Fibroblast of the conjunctiva (primary cell): ENCODE data around the gene MYBPC2.
"Not testable (repeated sequence)": the region's sequence is repeated elsewhere in the genome, so short reads cannot be mapped to it uniquely, and the experiment has no call there.

Source experiments
- DNase-seq: peaks from one replicate; pipeline ENCODE4 v3.0.0-alpha.2; 2010; ENCODE audit warnings: low read depth

The MYBPC2 gene

DNA sequence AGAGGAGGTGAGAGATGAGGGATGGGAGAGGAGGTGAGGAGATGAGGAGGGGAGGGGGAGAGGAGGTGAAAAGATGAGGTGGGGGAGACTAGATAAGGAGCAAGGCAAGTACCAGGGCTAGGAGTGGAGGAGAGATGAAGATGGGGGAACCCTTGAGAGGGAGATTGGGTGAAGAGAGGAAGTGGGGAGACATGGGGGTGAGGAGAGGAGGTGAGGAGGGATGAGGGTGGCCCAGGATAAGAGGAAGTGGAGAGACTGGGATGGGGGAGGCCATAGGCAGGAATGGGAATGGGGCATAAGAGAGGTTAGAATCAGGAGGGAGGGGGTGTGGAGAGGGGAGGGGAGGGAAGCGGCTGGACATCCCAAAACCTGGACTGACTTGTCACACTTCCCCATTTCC is 26.9 kb downstream of the MYBPC2 start:
- no peak for DNase-seq

DNA sequence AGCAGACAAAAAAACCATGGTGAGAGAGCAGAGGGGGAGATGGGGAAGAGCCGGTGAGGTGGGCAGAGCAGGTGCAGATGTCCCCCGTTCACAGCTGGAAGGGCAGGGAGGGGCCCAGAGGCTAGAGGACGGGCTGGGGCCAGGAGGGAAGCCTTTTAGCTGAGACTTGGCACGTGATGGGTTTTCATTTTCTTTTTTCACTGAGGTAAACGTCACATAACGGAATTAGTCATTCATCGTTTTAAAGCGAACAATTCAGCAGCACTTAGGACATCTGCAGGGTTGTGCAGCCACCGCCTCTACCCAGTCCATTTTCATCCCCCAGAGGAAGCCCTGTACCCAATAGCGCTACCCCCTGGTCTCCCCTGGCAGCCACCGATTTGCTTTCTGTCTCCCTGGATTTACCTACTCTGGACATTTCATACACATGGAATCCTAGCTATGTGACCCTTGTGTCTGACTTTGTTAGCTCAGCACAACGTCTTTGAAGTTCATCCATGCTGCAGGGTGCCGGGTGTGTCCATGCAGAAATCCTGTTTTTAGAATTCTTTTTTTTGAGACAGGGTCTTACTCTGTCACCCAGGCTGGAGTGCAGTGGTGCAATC is 27.6 kb downstream of the MYBPC2 start:
- no peak for DNase-seq

DNA sequence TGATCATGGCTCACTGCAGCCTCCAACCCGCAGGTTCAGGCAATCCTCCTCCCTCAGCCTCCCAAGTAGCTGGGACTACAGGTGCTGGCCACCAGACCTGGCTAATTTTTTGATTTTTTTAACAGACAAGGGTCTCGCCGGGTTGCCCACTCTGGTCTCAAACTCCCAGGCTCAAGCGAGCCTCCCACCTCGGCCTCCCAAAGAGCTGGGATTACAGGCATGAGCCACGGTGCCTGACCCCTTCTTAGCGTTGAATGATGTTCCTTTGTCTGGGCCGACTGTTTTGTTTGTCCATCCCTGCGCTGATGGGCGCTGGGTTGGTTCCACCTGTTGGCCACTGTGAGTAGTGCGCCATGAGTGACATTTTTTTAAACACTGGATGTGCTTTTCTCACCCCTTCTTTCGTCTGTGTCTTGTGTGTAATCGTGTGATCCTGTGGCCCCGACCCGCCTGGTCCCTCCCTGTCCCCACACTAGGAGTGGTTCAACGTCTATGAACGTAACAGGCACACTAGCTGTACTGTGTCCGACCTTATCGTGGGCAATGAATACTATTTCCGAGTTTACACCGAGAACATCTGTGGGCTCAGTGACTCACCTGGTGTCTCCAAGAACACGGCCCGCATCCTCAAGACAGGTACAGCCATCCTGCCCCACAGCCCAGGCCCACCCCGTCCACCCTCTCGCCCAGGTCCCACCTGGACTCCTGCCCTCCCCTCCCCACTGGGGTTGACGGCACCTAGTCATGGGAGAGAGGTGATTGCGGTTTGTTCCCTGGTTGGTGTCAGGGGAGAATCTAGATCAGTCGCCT is 28.6 kb downstream of the MYBPC2 start:
- DNase-seq = peak; percentile 44

DNA sequence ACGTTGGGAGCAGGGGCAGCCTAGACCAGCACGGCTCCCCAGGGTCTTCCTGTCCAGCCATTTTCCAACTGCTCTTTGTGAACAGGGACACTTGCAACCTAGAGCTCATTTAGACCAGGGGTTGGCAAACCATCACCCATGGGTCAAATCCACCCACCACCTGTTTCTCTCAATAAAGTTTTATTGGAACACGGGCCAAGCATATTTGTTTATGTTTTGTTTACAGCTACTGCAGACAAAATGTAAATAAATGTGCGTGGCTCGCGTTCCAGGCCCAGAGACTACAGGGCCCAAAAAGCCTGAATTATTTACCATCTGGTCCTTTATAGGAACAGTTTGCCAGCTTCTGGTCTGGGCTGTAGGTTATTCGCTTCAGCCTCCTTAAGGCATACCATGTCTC is 30.3 kb downstream of the MYBPC2 start:
- DNase-seq = no peak

DNA sequence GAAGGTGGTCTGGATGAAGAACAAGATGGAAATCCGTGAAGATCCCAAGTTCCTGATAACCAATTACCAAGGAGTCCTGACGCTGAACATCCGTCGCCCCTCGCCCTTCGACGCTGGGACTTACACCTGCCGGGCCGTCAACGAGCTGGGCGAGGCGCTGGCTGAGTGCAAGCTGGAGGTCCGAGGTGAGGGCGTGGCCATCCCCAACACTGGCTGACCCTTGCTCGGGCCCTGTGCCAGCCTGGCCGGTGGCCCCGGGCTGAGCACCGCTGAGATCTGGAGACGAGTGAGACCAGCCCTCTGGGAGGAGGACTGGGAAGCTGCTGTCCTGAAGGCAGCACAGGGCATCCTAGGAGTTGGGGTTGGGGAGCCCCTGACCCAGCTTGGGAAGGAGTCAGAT is 31.7 kb downstream of the MYBPC2 start:
- no peak for DNase-seq

DNA sequence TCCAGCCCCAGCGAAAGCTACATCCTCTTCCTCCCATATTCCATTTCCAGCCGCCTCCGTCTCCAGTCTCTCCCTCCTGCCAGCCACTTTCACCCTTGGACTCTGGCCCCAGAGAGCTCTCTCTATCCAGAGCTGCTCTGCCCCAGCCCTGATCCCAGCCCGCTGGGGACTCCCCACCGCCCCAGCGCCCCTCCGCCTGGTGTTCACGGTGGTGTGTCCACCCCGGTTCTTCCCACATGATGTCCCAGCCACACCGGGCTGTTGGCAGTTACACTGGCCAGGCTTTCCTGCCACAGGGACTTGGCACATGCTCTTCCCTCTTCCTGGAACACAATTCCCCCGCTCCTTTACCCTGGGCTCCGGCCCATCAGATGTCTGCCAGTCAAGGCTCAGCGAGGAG is 32.3 kb downstream of the MYBPC2 start:
- DNase-seq = no peak

DNA sequence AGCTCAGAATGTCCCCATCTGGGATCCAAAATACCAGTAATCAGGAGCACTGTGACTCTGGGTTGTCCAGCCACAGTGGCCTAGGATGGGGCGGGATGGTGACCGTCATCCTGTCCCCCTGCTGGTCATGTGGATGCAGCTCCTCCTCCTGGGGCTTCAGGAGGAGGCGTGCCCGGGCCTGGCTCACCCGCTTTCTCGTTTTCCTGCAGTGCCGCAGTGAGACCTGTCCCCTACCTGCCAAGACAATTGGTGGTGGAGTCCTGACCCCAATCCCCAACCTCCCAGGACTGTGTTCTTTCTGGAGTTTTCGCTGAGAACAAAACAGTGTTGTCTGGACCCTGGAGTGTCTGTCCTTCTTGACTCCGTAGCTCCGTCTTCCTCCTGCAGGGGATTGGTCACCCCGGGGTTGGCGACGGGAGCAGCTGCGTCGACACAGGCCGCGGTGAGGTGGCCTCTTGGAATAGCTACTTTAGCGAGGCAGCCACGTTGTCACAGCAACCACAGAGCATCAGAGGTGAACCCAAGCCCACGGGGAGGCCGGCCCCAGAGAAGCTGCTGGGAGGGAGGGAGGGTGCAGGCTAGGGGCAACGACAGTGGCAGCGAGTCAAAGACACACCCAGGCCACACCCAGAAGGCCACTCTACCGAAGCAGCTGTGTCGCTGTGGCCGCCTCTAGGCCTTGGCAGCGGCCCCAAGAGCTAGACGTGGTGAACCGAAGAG is 33.5 kb downstream of the MYBPC2 start:
- DNase-seq = no peak

DNA sequence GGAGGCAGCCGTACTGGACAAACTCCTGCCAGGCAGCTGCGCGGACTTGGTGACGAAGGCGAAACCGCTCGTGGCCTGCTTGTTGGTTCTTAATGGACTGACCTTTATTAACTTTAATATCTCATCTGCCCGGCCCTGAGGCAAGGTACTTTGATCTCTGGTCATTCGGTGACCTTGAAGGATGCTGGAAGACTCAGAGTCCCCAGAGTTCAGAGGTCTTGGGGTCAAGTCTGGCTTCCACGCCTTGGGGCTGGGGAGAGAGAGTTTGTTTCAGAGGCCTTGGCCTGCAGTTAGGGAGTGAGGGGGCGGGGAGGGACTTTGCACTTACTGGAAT is 34.0 kb downstream of the MYBPC2 start:
- DNase-seq = no peak

DNA sequence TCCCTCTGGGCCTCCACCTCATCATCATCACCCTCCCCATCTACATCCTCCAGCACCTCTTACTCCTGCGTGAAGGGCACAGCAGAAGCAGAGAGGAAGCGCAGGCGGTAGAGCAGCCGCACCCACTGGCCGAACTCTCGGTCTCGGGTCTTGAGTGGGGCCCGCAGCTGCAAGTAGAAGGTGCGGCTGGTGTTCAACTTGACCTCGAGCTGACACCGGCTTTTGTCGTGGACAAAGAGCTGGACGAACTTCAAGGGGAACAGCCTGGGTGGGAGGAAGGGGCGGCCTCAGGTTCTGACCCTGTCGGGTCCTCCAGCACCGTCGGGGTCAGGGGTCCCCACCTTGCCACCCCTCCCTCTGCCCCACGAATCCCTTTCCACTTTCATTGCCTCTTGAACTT is 34.9 kb downstream of the MYBPC2 start:
- no peak for DNase-seq

DNA sequence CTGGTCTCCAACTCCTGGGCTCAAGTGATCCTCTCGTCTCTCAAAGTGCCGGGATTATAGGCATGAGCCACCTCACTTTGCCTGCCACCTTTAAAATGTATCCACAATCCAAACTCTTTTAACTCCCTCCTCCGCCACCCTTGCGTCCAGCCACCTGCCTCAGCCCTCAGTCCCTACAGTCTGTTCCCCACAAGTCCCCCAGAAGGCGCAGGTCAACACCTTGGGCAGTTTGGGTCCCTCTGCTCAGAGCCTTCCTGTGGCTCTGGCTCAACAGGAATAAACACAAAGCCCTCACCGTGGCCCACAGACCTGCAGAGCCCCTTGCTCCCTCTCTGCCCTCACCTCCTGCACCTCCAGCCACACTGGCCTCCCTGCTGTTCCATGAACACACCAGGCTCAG is 36.1 kb downstream of the MYBPC2 start:
- DNase-seq = no peak

DNA sequence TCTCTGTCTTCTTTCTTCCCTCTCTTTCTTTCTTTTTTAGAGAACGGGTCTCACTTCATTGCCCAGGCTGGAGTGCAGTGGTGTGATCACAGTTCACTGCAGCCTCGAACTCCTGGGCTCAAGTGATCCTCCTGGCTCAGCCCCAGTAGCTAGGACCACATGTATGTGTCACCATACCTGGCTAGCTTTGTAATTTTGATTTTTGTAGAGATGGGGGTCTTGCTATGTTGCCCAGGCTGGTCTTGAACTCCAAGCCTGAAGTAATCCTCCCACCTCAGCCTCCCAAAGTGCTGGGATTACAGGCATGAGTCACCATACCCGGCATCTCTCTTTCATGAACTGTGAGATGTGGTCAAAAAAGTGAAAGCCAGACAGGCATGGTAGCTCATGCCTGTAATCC is 40.6 kb downstream of the MYBPC2 start:
- DNase-seq = not testable (repeated sequence)

DNA sequence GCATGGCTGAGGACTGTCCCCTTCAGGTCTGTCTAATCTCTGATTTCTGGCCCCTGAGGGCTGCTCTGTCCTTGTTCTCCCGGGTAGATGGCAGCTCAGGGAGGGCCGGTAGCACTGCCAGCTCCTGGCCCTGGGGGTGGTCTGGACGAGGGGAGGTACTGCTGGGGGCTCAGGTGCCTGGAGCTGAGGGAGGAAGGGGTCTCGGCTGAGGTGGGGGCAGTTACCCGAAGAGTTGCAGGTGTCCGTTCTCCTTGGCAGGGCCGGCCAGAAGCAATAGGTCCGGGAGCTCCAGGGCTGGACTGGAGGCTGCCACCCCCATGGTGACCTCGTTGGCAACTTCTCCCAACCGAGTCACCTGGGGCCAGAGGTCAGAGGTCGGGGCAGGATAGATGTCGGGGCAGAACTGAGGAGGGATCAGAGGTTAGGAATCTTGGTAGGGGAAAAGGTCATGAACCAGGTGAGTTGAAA is 42.4 kb downstream of the MYBPC2 start:
- DNase-seq = no peak

DNA sequence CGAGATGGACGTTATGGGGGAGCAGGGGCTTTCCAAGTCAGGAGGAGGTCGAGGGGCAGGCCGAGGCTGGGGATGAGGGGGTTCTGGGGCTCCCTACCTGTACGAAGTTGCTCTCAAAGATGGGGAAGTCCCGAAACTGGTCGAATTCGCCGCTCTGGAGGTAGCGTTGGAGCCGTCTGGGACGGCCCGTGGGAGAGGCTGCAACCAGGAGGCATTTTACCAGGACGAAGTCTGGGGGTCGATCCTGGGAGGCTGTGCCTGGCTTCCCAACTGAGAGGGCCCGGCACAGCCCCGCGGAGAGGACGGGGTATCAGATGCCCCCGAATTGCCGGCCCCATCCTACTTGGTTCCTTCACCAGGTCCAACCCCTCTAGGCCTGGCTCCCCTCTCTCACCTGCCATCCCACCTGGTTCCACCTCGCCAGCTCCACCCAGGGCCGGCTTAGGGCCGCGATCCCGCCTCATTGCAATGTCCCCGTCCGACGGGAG is 43.1 kb downstream of the MYBPC2 start:
- no peak for DNase-seq

DNA sequence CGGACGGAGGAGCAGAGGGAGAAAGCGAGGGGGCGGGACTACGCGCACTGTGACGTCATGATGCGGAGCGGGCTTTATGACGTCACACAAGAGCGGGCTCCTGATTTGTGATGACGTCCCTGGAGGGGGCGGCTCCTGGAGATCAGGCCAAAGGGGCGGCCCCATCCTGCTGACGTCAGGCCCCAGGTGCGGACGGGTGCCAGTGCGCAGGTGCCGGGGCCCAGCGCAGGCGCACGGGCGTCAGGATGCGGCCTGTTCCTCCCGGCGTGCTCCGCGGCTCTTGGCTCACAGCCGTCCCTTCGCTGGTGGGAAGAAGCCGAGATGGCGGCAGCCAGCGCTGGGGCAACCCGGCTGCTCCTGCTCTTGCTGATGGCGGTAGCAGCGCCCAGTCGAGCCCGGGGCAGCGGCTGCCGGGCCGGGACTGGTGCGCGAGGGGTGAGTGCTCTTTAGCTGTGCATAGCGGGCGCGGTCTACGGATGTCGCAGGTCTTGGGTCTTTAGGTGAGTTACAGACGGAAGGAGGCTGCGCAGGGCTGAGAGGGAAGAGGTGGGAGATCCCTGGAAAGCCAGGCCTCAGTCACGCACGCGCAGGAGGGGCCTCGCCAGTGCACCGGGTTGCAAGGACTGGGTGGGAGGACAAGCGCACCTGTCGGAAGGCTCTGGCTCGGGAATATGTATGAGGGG is 43.7 kb downstream of the MYBPC2 start, which contains the start of the genes EMC10 and GARIN5A:
Gene EMC10 (plus strand): TSS at position 284 of the 683 bp plus-strand sequence. CDS start 38 bp downstream, at position 322.
Gene GARIN5A (minus strand): TSS at position 625 of the 683 bp plus-strand sequence. CDS start 460 bp downstream, at position 165.
- DNase-seq = peak; percentile 89

DNA sequence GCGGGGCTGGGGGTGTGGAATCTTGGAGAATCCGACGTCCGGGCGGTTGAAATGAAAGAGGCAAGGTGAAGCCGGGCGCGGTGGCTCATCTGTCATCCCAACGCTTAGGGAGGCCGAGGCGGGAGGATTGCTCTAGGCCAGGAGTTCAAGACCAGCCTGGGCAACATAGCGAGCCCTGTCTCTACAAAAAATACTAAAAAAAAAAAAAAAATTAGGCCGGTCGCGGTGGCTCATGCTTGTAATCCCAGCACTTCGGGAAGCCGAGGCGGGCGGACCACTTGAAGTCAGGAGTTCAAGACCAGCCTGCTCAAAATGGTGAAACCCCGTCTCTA is 44.2 kb downstream of the MYBPC2 start:
- no peak for DNase-seq

DNA sequence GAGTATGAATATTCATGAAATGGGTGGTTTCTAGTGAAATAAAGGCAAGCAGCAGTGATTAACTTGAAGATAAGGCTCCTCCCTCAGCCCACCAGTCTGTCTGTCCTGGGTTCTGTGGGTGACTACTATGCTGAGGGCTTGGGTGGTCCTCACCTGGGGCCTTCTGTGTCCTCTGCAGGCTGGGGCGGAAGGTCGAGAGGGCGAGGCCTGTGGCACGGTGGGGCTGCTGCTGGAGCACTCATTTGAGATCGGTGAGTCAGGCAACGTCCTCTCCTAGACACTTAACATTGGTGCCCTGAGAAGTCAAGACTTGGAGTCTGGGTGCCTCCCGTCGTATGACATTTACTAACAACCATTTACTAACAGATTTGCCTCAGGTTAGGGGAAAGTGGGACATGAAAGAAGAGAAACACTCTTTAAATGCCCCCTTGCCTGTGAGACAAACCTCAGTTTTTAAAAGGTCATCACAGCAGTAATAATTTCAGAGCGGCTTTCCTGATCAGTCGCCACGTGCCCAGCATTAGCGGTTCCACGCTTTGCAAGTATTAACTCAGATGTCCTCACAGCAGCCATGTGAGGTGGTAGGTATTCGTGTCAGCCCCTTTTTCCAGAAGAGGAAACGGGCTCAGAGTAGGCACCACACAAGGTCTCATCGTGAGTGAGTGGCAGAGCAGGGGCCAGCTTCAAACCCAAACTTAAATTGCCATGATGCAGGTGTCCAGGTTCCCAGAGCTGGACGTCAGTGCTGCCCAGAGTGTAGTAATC is 45.2 kb downstream of the MYBPC2 start:
- no peak for DNase-seq

DNA sequence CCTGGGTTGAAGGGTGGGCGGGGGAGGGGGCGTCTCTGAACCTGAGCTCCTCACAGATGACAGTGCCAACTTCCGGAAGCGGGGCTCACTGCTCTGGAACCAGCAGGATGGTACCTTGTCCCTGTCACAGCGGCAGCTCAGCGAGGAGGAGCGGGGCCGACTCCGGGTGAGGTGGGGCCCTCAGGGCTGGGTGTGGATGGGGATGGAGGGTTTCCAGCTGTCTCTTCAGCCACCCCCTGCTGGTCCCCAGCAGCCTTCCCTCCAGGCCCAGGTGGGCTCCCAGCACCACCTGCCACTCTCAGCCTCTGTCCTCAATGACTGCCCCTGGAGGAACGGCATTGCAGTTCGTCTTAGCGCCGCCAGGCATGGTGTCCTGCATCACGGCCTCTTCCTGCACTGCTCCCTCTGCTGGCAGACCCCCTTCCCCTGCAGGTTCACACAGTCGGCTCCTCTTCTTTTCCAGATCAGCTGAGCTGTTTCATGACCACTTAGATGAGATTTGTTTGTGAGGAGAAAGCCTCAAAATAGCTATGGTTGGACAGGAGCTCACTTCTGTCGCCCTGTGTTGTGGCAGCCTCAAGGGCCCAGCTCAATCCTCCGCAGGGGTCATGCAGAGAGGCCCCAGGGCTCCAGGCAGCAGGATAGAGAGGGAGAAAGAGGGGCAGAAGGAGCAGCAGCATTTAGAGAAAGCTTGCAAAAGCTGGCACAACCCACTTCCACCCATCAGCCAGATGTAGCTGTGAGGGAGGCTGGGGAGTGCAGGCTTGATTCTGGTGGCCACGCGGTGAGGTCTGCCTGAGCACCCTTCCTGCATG is 46.4 kb downstream of the MYBPC2 start:
- no peak for DNase-seq

DNA sequence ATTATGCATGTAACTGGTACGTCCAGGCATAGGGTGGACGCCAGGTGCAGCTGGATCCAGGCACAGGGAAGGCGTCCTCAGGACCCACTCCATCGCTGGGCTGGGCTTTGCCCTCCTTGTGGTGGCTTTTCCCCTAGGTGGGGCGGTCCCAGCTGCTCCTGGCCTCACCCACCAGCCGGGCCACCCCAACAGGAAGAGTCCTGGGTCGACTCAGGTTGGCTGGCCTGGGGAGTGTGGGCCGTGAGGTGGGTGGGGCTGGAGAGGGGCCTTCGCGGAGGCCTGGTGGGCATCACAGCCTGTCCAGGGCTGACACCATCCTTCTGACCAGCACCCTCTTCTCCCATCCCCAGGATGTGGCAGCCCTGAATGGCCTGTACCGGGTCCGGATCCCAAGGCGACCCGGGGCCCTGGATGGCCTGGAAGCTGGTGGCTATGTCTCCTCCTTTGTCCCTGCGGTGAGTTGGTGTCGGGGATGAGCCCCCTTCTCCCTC is 47.1 kb downstream of the MYBPC2 start:
- no peak for DNase-seq

DNA sequence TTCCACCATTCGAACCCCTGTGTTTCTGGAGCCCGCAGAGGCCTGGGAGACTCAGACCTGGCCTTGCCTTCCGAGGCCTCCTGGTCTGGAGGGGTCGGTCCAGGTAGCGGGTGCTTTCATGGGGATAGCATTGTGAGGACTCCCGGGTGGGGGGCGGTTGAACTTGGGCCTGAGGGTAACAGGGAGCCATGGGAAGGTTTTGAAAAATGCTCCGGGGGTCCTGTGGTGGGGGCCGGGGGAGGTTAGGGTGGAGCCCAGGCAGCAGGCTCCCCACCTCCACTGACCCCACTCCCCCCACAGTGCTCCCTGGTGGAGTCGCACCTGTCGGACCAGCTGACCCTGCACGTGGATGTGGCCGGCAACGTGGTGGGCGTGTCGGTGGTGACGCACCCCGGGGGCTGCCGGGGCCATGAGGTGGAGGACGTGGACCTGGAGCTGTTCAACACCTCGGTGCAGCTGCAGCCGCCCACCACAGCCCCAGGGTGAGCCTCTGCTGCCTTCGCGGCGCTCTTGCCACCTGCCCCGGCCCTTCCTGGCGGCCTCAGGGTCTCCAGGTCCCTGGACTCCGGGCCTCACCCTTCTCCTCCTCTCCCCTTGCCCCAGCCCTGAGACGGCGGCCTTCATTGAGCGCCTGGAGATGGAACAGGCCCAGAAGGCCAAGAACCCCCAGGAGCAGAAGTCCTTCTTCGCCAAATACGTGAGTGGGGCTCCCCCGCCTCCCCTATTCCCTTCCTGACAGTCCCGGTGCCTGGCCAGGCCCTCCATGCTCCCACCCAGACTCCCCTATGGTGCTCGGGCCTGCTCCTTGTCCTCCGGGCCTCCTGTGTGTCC is 47.8 kb downstream of the MYBPC2 start:
- DNase-seq = no peak
